Hepatocyte (in vitro differentiated cells): ENCODE measurements around the gene OSBPL10. TPM values are rescaled to one million over a fixed set of nuclear protein-coding genes. Genes with fewer than 3 reads are reported as not detected.

Experiments used
- DNase-seq: peaks from one replicate; pipeline ENCODE4 v3.0.0-alpha.2; 2016; ENCODE audit warnings: low spot score
- H2AFZ ChIP-seq: fragments of 200-600 bp; sonication (generic); 2 replicates; pipeline ENCODE4 v1.6.0; 2016; ENCODE audit warnings: antibody characterized with exemption, mild to moderate bottlenecking
- H3K27ac ChIP-seq: fragments of 200-600 bp; sonication (generic); 2 replicates; pipeline ENCODE4 v1.5.1; 2016; ENCODE audit warnings: mild to moderate bottlenecking
- H3K27me3 ChIP-seq: fragments of 200-600 bp; sonication (generic); 2 replicates; pipeline ENCODE4 v1.6.1; 2016
- H3K36me3 ChIP-seq: fragments of 200-600 bp; sonication (generic); replicated peaks from 2 replicates; pipeline ENCODE4 v1.5.1; 2016; ENCODE audit warnings: low read depth; ENCODE audit not compliant: insufficient read depth
- H3K4me1 ChIP-seq: fragments of 200-600 bp; sonication (generic); 2 replicates; pipeline ENCODE4 v1.5.1; 2016; ENCODE audit warnings: mild to moderate bottlenecking, moderate library complexity; ENCODE audit not compliant: insufficient read depth
- H3K4me2 ChIP-seq: fragments of 200-600 bp; sonication (generic); 2 replicates; pipeline ENCODE4 v1.6.0; 2016
- H3K4me3 ChIP-seq: fragments of 200-600 bp; sonication (generic); 2 replicates; pipeline ENCODE4 v1.5.1; 2016; ENCODE audit warnings: mild to moderate bottlenecking
- H3K79me2 ChIP-seq: fragments of 200-600 bp; sonication (generic); 2 replicates; pipeline ENCODE4 v1.6.0; 2017; ENCODE audit warnings: mild to moderate bottlenecking
- H3K9me2 ChIP-seq: fragments of 200-600 bp; sonication (generic); replicated peaks from 2 replicates; pipeline ENCODE4 v1.6.0; 2017; ENCODE audit warnings: mild to moderate bottlenecking; ENCODE audit not compliant: insufficient read depth
- H3K9me3 ChIP-seq: fragments of 200-600 bp; sonication (generic); 2 replicates; pipeline ENCODE4 v1.5.1; 2016; ENCODE audit warnings: low read depth, mild to moderate bottlenecking
- H4K20me1 ChIP-seq: fragments of 200-600 bp; sonication (generic); 2 replicates; pipeline ENCODE4 v1.6.0; 2016; ENCODE audit warnings: mild to moderate bottlenecking; ENCODE audit not compliant: insufficient read depth, poor library complexity, severe bottlenecking
- EZH2 ChIP-seq: fragments of 200-600 bp; sonication (generic); IDR thresholded peaks from 2 replicates; pipeline ENCODE4 v1.6.1; 2016; ENCODE audit warnings: antibody characterized with exemption, mild to moderate bottlenecking, borderline replicate concordance
- EZH2phosphoT487 ChIP-seq: fragments of 200-600 bp; sonication (generic); IDR thresholded peaks from one replicate; pipeline ENCODE4 v1.6.1; 2018; ENCODE audit warnings: antibody characterized with exemption, mild to moderate bottlenecking, low read depth, moderate library complexity; ENCODE audit not compliant: unreplicated experiment, severe bottlenecking
- WGBS: methylation state at CpG from one replicate; pipeline ENCODE4 v1.1.6; 2016; ENCODE audit warnings: low lambda C conversion rate; ENCODE audit errors: missing lambda C conversion rate; 5-methylcytosine and 5-hydroxymethylcytosine counted together
- polyA plus RNA-seq: library from polyadenylated mRNA; unstranded; fragments of >200 nt; fragmentation: Nextera tagmentation; extraction: Ambion mirVana; gene quantifications from 2 replicates; pipeline ENCODE4 v1.2.1, GENCODE V29; 2016
- total RNA-seq: library from RNA; depleted of rRNA; stranded (reverse); fragments of >200 nt; gene quantifications from 2 replicates; pipeline ENCODE4 v1.2.3, GENCODE V29; 2014
- TF ChIP-seq, protein P1 (sequence below): fragments of 200-600 bp; sonication (generic); IDR thresholded peaks from 2 replicates; pipeline ENCODE4 v1.5.1; 2016; ENCODE audit warnings: antibody characterized with exemption, mild to moderate bottlenecking; ENCODE audit not compliant: poor library complexity

OSBPL10 gene
- total and polyA plus RNA-seq, 2 experiments from 2014 or later, result 18.2 to 32.8 TPM

DNA sequence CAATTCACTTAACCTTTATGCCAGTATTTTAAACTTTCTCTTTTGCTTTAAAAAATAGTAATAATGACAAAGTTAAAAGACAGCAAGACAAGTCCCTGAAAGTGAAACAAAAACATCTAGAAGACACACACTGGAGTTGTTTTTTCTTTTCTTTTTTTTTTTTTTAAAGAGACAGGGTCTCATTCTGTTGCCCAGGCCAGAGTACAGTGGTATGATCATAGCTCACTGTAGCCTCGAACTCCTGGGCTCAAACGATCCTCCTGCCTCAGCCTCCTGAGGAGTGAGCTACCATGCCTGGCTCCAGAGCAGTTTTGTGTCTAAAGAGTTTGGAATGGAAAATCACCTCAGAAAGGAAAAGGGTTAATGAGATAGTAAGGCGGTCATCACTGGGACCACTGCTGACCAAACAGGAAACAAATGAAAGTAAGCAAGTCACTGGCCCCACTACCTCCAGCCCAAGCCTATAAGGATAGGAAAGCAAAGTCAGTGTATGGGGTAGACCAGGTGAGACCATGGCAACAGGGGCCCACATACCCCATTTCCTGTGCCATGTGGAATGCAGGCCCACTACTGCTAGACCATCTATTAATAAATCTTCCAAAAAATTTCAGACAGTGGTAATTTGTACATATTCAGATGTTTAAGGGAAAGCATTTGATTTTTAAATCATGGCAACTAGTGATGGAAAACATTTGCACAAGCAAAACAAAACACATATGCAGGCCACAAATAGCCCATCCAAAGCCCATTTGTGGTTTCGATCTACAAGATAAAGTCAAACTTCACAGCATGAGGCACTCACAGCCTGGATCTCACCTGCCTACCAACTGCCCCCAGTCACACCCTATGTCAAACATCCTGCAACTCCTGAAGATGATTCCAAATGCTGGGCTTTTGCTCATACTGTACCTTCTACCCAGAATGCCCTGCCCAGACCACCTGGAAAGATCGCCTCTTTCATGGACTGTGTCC is 62.6 kb downstream of the OSBPL10 start:
- 89% methylated on average over 5 of the region's 5 CpGs for WGBS
- Histone ChIP-seq H3K4me1 (peaks cover 9% of the 10 kb centered on the region), H3K9me3 (no peaks in the 10 kb centered on the region), H3K27me3 (no peaks in the 10 kb centered on the region), H3K4me2 (peak overlapping the region; percentile 59), H2AFZ (no peak overlapping the region), H3K36me3 (no peaks in the 10 kb centered on the region), H3K4me3 (no peak overlapping the region), H3K27ac (no peak overlapping the region), H3K9me2 (no peaks in the 10 kb centered on the region), H3K79me2 (peaks cover 67% of the 10 kb centered on the region), H4K20me1 (no peaks in the 10 kb centered on the region)
- no peak for TF ChIP-seq EZH2
- TF ChIP-seq, protein P1, sequence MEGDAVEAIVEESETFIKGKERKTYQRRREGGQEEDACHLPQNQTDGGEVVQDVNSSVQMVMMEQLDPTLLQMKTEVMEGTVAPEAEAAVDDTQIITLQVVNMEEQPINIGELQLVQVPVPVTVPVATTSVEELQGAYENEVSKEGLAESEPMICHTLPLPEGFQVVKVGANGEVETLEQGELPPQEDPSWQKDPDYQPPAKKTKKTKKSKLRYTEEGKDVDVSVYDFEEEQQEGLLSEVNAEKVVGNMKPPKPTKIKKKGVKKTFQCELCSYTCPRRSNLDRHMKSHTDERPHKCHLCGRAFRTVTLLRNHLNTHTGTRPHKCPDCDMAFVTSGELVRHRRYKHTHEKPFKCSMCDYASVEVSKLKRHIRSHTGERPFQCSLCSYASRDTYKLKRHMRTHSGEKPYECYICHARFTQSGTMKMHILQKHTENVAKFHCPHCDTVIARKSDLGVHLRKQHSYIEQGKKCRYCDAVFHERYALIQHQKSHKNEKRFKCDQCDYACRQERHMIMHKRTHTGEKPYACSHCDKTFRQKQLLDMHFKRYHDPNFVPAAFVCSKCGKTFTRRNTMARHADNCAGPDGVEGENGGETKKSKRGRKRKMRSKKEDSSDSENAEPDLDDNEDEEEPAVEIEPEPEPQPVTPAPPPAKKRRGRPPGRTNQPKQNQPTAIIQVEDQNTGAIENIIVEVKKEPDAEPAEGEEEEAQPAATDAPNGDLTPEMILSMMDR, result no peak
- TF ChIP-seq EZH2phosphoT487, result no peak
- DNase-seq, result no peak

DNA sequence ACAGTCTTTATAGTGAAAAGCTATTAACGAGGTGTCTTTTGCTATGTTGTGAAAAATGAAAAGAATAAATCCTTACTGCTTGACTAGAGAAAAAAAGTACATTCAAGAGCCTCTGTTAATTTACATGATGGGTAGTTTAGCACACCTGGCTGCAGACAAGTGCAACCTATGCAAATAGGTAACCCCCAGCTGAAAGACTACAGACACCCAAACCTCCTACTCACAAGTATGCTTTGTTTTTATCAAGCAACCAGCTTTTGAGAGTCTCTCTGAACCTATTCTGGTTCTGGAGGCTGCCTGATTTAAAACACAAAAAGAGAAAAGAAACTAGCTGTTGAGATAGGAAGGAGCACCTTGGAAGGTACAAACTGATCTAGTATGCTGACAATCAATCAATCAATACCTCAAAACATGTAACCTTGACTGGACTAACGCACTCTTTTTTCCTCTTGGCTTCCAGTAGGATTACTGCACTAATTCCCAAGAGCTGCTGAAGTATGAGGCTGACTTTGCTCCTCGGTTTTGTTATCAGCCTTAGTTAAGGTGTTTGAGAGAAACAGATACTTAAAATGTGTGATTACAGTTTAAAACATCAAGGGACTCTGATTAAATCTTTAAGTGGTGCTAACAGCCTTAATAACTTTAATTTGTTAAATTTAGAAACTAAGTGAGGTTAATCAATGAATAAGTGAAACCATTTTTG is 63.6 kb downstream of the OSBPL10 start:
- H3K79me2 ChIP-seq, result peaks cover 66% of the 10 kb centered on the region
- no peaks in the 10 kb centered on the region for H3K9me2 ChIP-seq
- H3K27me3 ChIP-seq, result no peaks in the 10 kb centered on the region
- H4K20me1 ChIP-seq, result no peaks in the 10 kb centered on the region
- H2AFZ ChIP-seq, result no peak overlapping the region
- peak overlapping the region; percentile 14 for H3K27ac ChIP-seq
- no peak for DNase-seq
- H3K4me1 ChIP-seq, result peaks cover 7% of the 10 kb centered on the region
- peak overlapping the region; percentile 59 for H3K4me2 ChIP-seq
- 36% methylated on average over 3 of the region's 3 CpGs for WGBS
- H3K9me3 ChIP-seq, result no peaks in the 10 kb centered on the region
- H3K36me3 ChIP-seq, result no peaks in the 10 kb centered on the region
- H3K4me3 ChIP-seq, result no peak overlapping the region
- TF ChIP-seq, protein P1, result no peak
- TF ChIP-seq EZH2phosphoT487 (no peak), EZH2 (no peak)

DNA sequence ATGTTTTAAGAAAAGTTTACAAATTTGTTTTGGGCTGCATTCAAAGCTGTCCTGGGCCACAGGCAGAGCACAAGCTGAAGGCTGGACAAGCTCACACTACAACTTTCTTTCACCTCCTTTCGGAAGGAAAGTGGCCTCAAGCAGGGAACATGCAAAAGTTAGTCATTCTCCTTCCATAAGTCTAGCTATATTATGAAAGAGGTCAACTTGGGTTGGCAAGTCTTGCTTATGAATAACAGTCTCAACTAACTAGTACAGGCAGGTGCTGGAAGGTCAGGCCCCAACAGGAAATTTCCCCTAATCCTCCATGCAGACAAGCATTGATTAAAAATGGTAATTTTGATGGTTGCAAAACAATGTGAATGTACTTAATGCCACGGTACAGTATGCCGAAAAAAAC is 69.4 kb downstream of the OSBPL10 start:
- peaks cover 63% of the 10 kb centered on the region for H3K79me2 ChIP-seq
- DNase-seq, result no peak
- TF ChIP-seq, protein P1, result no peak
- no peak for TF ChIP-seq EZH2
- no peak overlapping the region for H3K4me2 ChIP-seq
- no peak overlapping the region for H3K4me3 ChIP-seq
- H3K27ac ChIP-seq, result no peak overlapping the region
- no peaks in the 10 kb centered on the region for H3K36me3 ChIP-seq
- 91% methylated on average over 3 of the region's 3 CpGs for WGBS
- H4K20me1 ChIP-seq, result peaks cover 2% of the 10 kb centered on the region
- no peaks in the 10 kb centered on the region for H3K9me3 ChIP-seq
- H3K9me2 ChIP-seq, result no peaks in the 10 kb centered on the region
- H3K4me1 ChIP-seq, result no peaks in the 10 kb centered on the region
- no peak overlapping the region for H2AFZ ChIP-seq
- H3K27me3 ChIP-seq, result no peaks in the 10 kb centered on the region
